ENCODE data around the gene LIF.

LIF gene

GRCh38 chr22:30284172-30284571, 37.6 kb upstream of the LIF start:
- no peak for DNase-seq (ENCODE audit: low spot score)

DNA sequence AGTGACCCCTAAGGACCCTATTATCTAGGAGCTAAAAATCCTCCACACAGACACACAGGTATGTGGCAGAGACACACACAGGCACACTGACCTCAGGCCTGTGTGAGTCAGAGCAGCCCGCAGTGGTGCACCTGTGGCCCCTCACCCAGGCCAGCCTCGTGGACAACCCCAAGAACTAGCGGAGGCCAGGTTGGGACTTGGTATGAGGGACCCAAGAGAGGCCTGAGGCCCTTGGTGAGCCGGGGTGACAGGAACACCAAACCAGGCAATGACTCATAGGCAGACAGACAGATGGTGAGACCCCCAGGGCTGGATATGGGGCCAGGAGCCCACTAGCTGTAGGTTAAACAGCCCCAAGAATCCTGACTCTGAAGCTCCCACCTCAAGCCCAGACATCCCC, 36.8 kb upstream of the LIF start:
- DNase-seq (ENCODE audit: low spot score): no peak

DNA sequence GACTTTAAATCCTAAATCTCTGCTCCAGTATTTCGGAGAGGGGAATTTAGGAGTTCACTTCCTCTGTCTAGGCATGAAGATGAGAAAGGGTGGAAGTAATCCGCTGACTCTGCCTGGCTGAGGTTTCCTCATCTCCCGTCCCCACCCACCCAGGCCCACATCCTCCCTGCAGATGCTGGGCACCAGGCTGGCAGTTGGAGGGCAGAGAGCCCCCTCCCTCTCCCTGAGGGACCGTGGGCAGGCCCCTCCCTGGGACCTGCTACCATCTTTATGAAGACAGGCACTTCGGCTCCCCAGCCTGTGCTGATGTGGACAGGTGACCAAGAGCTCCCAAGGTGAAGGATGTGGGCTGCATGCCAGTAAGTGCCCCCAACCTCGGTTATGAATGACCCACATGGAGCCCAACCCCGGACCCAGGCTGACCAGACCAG, 36.1 kb upstream of the LIF start:
- no peak for DNase-seq (ENCODE audit: low spot score)

DNA sequence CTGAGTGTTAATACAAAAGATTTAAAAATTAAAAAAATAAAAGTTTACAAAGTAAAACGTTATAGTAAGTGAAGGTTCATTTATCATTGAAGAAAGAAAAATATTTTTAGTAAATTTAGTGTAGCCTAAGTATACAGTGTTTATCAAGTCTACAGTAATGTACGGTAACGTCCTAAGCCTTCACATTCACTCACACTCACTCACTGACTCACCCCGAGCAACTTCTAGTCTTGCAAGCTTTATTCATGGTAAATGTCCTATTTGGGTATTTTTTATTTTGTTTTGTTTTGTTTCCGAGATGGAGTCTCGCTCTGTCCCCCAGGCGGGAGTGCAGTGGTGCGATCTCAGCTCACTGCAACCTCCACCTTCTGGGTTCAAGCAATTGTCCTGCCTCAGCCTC, 33.9 kb upstream of the LIF start:
- DNase-seq (ENCODE audit: low spot score): no peak

GRCh38 chr22:30279932-30280331, 33.4 kb upstream of the LIF start:
- DNase-seq (ENCODE audit: low spot score): no peak

GRCh38 chr22:30279046-30279788, 32.7 kb upstream of the LIF start:
- DNase-seq (ENCODE audit: low spot score): no peak

GRCh38 chr22:30277547-30278344, 31.2 kb upstream of the LIF start:
- DNase-seq (ENCODE audit: low spot score): no peak

- DNase-seq (ENCODE audit: low spot score): no peak
These were observed 29.5 kb upstream of the LIF start for GRCh38 chr22:30276039-30276438.

GRCh38 chr22:30275625-30276024, 29.1 kb upstream of the LIF start:
- no peak for DNase-seq (ENCODE audit: low spot score)

GRCh38 chr22:30274437-30274812, 27.9 kb upstream of the LIF start:
- DNase-seq (ENCODE audit: low spot score): no peak

- DNase-seq (ENCODE audit: low spot score): no peak
These were observed 27.3 kb upstream of the LIF start for GRCh38 chr22:30273711-30274436.

- DNase-seq (ENCODE audit: low spot score): no peak
These were observed 26.4 kb upstream of the LIF start for GRCh38 chr22:30272781-30273601.

DNA sequence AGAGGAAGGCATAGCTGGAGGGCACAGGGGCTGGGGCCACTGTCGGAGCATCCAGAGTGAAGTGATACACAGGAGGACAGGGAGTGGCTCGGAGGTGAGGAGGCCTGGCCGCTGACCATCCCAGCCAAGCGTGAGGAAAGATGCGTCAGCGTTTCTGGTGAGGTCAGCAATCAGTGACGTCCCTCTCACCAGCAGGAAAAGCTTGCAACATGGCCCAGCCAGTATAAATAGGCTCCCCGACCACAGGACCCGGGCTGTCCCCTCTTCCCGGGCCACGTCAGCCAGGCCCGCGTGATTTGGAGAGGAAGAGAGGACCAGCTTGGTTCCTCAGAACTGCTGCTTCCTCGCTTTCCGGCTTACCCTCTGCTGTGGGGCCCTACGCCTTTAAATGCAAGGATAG, 24.3 kb upstream of the LIF start:
- no peak for DNase-seq (ENCODE audit: low spot score)

GRCh38 chr22:30268331-30268730, 21.8 kb upstream of the LIF start:
- no peak for DNase-seq (ENCODE audit: low spot score)

DNA sequence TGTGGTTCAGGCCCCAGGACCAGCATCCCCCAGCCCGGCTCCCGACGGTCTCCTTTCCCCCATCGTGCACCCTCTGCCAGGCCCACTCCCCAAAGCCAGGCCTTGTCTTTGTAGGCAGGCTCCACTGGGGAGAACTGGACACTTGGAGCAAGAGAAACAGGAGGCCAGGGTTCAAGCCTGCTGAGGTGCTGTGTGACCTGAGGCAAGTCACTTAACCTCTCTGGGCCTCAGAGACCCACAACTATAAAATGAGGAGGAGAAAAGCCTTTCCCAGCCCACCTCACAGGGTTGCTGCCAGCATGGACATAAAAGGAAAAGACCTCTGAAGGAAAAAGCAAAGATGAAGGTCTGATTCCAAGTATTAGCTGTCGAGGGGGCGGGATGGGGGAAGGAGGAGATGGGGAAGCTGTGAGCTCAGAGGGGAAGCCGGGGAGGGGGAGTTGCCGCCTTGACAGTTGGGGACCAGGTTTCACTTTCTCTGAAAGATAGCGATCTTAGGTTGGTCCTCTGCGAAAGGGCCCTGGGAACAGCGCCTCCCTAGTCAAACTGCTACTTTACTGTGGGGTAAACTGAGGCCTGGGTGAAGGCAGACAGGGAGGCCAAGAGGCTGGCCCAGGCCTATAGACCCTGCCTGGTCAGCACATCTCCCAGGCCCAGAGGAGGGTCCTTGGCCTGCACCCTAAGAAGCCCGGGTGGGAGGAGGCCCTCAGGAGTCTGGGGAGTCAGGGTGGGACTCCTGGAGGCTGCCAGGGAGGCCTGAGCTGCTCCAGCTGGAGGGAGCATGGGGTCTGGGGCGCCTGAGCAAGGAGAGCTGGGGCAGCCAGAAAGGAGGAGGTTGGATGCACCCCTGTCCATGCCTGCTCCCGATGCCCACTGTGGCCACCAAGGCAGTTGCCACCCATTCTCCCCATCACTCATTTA, 21.1 kb upstream of the LIF start:
- no peak for DNase-seq (ENCODE audit: low spot score)

DNA sequence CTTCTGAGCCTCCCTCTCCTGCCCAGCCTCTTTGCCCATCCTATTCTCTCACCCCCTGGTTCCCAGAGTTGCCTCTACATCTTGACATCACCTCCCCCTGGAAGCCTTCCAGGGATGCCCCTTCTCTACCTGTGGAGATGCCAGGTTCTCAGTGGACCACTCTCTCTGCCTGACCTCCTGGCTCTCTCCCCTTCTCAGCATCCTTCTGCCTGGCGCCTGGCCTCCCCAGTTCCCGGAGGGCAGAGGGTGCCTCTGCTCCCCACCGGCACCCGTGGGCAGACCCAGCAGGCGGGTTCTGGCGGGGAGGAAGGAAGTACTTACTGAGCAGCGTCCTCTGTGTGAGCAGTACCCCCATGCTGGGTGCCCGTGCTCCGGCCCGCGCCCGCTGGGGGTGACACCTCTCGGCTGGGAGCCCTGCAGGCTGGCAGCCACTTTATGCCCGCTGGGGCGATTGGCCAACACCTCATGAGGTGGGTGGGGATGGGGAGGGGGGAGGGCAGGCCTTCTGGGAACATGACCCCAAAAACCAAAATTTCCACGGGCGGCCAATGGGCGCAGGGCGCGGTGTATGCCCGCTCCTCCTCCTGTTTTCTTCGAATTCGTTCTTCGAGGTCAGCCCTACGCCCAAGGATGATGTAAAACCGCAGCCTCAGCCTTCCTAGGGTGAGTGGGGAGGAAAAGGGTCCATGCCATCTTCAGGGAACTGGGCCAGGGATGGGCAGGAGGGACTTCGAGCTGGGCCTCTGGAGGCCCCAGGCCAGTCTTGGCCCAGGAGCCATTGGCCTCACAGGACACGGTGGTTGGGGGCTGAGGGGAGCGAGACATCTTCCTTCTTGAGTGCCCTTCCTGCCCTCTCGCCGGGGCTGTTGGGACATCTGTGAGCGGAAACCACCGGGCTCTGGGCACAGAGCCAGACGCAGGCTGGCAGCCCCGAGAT, 20.2 kb upstream of the LIF start, which contains the start of gene OSM:
OSM (minus strand) TSS at position 407 of the 937 bp plus-strand sequence; CDS start at position 355, 52 bp downstream.
- no peak for DNase-seq (ENCODE audit: low spot score)

GRCh38 chr22:30265823-30266444, 19.4 kb upstream of the LIF start:
- DNase-seq (ENCODE audit: low spot score): no peak

- no peak for DNase-seq (ENCODE audit: low spot score)
These were observed 18.7 kb upstream of the LIF start for GRCh38 chr22:30265131-30265720.

GRCh38 chr22:30263883-30264282, 17.3 kb upstream of the LIF start:
- no peak for DNase-seq (ENCODE audit: low spot score)

Data from iPS-NIHi11 (cell line).